Suprapubic skin (tissue), 4 donors: ENCODE data around the gene SLC26A8. TPM values are rescaled to one million over a fixed set of nuclear protein-coding genes. Genes with fewer than 3 reads are reported as not detected.
"Not testable (repeated sequence)": the region's sequence is repeated elsewhere in the genome, so short reads cannot be mapped to it uniquely, and the experiment has no call there.

Experiments used
- DNase-seq, 2 donors: peaks; one replicate each; pipeline ENCODE4 v3.0.0-alpha.2; 2019; ENCODE audit warnings: low spot score in 2 of 2
- H3K27ac ChIP-seq: fragments of 200-600 bp; sonication (generic); one replicate; pipeline ENCODE4 v1.5.1; 2019
- H3K27me3 ChIP-seq: fragments of 200-600 bp; sonication (generic); one replicate; pipeline ENCODE4 v1.5.1; 2019
- H3K36me3 ChIP-seq: fragments of 200-600 bp; sonication (generic); one replicate; pipeline ENCODE4 v1.5.1; 2019
- H3K4me1 ChIP-seq: fragments of 200-600 bp; sonication (generic); one replicate; pipeline ENCODE4 v1.5.1; 2019
- H3K4me3 ChIP-seq: fragments of 200-600 bp; sonication (generic); one replicate; pipeline ENCODE4 v1.5.1; 2019; ENCODE audit warnings: mild to moderate bottlenecking
- H3K9me3 ChIP-seq: fragments of 200-600 bp; sonication (generic); one replicate; pipeline ENCODE4 v1.5.1; 2019
- CTCF ChIP-seq, 2 donors: fragments of 200-600 bp in 1 of 2; fragments of 450-650 bp in 1 of 2; sonication (generic) in 1 of 2; IDR thresholded peaks; one replicate each; pipeline ENCODE4 v1.5.1; 2016 to 2019; ENCODE audit warnings: antibody characterized with exemption in 2 of 2, mild to moderate bottlenecking in 1 of 2, moderate library complexity in 1 of 2
- EP300 ChIP-seq: sonication (generic); formaldehyde crosslinking; IDR thresholded peaks from one replicate; pipeline ENCODE4 v1.6.1; 2017; ENCODE audit warnings: antibody characterized with exemption
- POLR2A ChIP-seq, 2 donors: fragments of 450-650 bp; IDR thresholded peaks; one replicate each; pipeline ENCODE4 v1.6.1; 2017; ENCODE audit warnings: antibody characterized with exemption in 2 of 2, mild to moderate bottlenecking in 2 of 2, moderate library complexity in 2 of 2
- POLR2AphosphoS5 ChIP-seq, 3 donors: sonication (generic); formaldehyde crosslinking; IDR thresholded peaks; one replicate each; pipeline ENCODE4 v1.6.1; 2017; ENCODE audit warnings: antibody characterized with exemption in 3 of 3
- WGBS: methylation state at CpG from one replicate; pipeline ENCODE4 v1.1.5; 2018; 5-methylcytosine and 5-hydroxymethylcytosine counted together
- total RNA-seq, 4 donors: library from RNA; depleted of rRNA; stranded (reverse); fragments of >200 nt; gene quantifications; one replicate each; pipeline ENCODE4 v1.1.0, GENCODE V29; 2016

SLC26A8 gene
- total RNA-seq, 4 donors from 2014 or later: not detected

GRCh38 chr6:36034441-36034840 lies 10.0 kb upstream of the SLC26A8 start:
- Histone ChIP-seq H3K4me1 (peaks cover 86% of the 10 kb centered on the region), H3K9me3 (no peaks in the 10 kb centered on the region), H3K27me3 (no peaks in the 10 kb centered on the region), H3K27ac (no peak overlapping the region), H3K36me3 (no peaks in the 10 kb centered on the region), H3K4me3 (no peak overlapping the region)
- 42% methylated on average over 3 of the region's 3 CpGs for WGBS
- no peak for DNase-seq
- TF ChIP-seq CTCF (IDR thresholded peaks at IDR 0.05) (no peak), POLR2AphosphoS5 (IDR thresholded peaks at IDR 0.05) (no peak), POLR2A (IDR thresholded peaks at IDR 0.05) (no peak), EP300 (no peak)

GRCh38 chr6:36033935-36034334 lies 9.5 kb upstream of the SLC26A8 start:
- Histone ChIP-seq H3K4me1 (peaks cover 81% of the 10 kb centered on the region), H3K4me3 (no peak overlapping the region), H3K27me3 (no peaks in the 10 kb centered on the region), H3K36me3 (no peaks in the 10 kb centered on the region), H3K9me3 (no peaks in the 10 kb centered on the region), H3K27ac (no peak overlapping the region)
- 58% methylated on average over 3 of the region's 3 CpGs for WGBS
- TF ChIP-seq POLR2AphosphoS5 (IDR thresholded peaks at IDR 0.05): no peak
- DNase-seq: no peak

- peaks cover 73% of the 10 kb centered on the region for H3K4me1 ChIP-seq
- H3K9me3 ChIP-seq, H3K27ac ChIP-seq, DNase-seq, H3K4me3 ChIP-seq, H3K27me3 ChIP-seq, H3K36me3 ChIP-seq: not testable (repeated sequence)
- WGBS: 94% methylated on average over 10 of the region's 10 CpGs
These were observed 8.7 kb upstream of the SLC26A8 start for GRCh38 chr6:36033144-36033543.

- H3K4me1 ChIP-seq: peaks cover 67% of the 10 kb centered on the region
- no peak overlapping the region for H3K27ac ChIP-seq
- WGBS: 50% methylated on average over 1 of the region's 1 CpG
These were observed 7.8 kb upstream of the SLC26A8 start for GRCh38 chr6:36032261-36032660.

GRCh38 chr6:36029464-36029863 lies 5.0 kb upstream of the SLC26A8 start:
- no peak for DNase-seq
- Histone ChIP-seq H3K4me1 (peaks cover 52% of the 10 kb centered on the region), H3K4me3 (peak overlapping the region; percentile 99), H3K27me3 (peaks cover under 1% of the 10 kb centered on the region), H3K27ac (peak overlapping the region; percentile 98), H3K36me3 (no peaks in the 10 kb centered on the region), H3K9me3 (no peaks in the 10 kb centered on the region)
- TF ChIP-seq POLR2AphosphoS5 (IDR thresholded peaks at IDR 0.05): peak in 1 of 3 donors; percentile 73
- no peak for TF ChIP-seq POLR2A (IDR thresholded peaks at IDR 0.05)
- 2% methylated on average over 6 of the region's 6 CpGs for WGBS

More at GRCh38 chr6:36032261-36032660, 7.8 kb upstream of the SLC26A8 start:
- Histone ChIP-seq H3K4me3 (no peak overlapping the region), H3K9me3 (no peaks in the 10 kb centered on the region), H3K27me3 (no peaks in the 10 kb centered on the region), H3K36me3 (no peaks in the 10 kb centered on the region)
- DNase-seq: no peak
- TF ChIP-seq POLR2AphosphoS5 (IDR thresholded peaks at IDR 0.05) (no peak), POLR2A (IDR thresholded peaks at IDR 0.05) (no peak), EP300 (no peak), CTCF (IDR thresholded peaks at IDR 0.05) (no peak)

- no peaks in the 10 kb centered on the region for H3K9me3 ChIP-seq
- peak overlapping the region; percentile 98 for H3K27ac ChIP-seq
- no peaks in the 10 kb centered on the region for H3K36me3 ChIP-seq
- peaks cover 6% of the 10 kb centered on the region for H3K27me3 ChIP-seq
- H3K4me3 ChIP-seq: peak overlapping the region; percentile 99
- TF ChIP-seq POLR2AphosphoS5 (IDR thresholded peaks at IDR 0.05) (peak in 1 of 3 donors; percentile 16), CTCF (IDR thresholded peaks at IDR 0.05) (no peak)
- DNase-seq: peak; percentile 82 to 87
- peaks cover 50% of the 10 kb centered on the region for H3K4me1 ChIP-seq
- 1% methylated on average over 13 of the region's 13 CpGs for WGBS
These were observed 4.5 kb upstream of the SLC26A8 start for GRCh38 chr6:36028877-36029324.
